Measurements from ENCODE around the gene CA9.

CA9 gene

GRCh38 chr9:35717132-35717870, 43.6 kb downstream of the CA9 start:
- no peak for DNase-seq (ENCODE audit: low read depth)

- no peak for DNase-seq (ENCODE audit: low read depth)
Observed at GRCh38 chr9:35718721-35719511, 45.2 kb downstream of the CA9 start.

DNA sequence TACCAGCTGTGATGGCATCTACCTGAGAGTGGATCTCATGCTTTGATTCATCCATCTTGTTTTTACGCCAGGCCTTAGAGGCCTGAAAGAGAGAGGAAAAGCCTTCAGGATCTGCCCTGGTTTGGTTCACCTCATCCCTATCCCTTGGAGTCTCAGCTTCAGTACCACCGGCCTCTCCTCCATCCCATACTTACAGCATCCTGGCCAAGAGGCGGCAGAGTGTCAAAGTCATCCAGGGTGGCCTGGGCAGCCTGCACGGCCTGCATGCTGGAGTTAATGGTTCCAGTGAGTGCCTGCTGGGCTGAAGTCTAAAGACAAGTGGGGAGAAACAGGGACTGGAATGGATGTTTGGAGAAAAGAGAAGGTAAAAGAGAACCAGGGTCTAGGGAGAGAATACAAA, 45.8 kb downstream of the CA9 start:
- no peak for DNase-seq (ENCODE audit: low read depth)

DNA sequence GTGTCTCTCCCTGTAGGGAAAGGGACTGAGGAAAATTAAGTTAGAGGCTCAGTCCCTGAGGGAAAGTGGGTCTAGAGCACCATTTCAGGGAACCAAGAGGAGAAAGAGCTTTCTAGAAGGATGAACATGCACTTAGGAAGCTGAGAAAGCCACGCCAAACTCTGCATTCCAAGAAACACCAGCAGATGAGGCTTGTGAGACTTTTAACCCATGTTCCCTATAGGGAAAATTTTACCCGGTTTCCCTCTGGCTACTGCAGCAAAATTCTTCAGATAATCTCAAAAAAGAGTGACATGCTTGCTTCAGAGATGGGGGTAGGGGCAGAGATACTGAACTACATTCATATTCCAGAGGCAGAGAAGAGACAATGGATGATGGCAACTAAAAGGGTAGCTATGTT, 49.7 kb downstream of the CA9 start:
- DNase-seq (ENCODE audit: low read depth) = no peak

- no peak for DNase-seq (ENCODE audit: low read depth)
Observed at GRCh38 chr9:35723908-35724307, 50.2 kb downstream of the CA9 start.

GRCh38 chr9:35725362-35725761, 51.6 kb downstream of the CA9 start:
- no peak for DNase-seq (ENCODE audit: low read depth)

- DNase-seq (ENCODE audit: low read depth) = no peak
Observed at GRCh38 chr9:35726931-35727330, 53.2 kb downstream of the CA9 start.

- no peak for DNase-seq (ENCODE audit: low read depth)
Observed at GRCh38 chr9:35727676-35728040, 53.9 kb downstream of the CA9 start.

DNA sequence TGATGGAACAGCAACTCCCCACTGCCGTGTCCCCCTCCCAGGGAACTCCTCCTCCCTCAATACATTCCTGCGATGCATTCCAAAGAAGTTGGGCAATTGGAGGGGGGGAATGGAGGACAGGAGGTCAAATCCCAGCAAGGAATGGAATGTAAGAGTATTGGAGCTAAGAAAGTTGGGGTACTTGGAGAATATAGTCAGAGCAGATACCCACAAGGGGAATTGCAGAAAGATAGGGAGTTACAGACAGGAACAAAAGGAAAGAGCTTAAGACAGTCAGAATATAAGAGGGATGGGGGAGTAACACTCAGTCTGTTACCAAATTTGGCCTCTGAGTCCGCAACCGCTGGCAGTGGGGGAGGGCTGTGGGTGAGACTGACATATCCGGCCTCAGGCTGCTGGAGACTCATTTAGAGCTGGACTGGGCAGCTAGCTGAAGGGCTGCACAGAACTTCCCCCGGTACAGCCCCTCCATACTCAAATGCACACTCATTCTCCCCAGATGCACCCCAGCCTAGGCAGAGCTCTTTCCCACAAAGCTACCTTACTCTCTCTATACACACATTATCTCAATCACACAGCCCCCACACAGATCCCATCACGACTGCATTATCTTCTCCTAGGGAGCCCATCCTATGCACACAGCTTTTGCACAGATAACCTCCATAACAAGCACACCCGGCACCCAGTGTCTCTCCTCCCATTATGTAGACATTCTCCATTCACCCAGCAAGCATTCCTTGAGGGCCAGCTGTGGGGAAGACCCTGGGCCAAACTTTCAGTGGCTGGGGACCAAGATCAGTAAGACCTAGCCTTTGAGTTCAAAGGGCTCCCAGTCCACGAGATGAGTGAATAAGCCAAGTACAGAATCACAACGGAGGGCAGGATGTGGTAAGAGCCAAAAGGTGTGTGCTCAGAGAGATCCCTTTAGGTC, 54.6 kb downstream of the CA9 start:
- no peak for DNase-seq (ENCODE audit: low read depth)

DNA sequence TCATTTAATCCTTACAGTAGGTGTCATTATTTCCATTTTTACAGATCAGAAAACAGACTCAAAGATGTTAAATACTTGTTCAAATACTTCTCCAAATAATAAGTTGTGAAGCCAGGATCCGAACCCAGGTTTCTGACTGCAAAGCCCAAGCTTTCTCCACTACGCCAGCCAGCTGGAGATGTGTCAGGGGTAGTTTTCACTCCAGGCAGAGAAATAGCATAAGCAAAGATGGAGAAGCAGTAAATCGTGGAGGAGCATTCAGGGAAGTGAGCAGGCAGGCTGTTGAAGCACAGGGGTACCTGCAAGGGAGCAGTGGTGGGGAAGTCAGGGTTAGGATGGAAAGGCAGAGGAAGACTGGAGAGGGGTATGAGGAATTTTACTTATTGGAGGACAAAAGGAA, 55.4 kb downstream of the CA9 start:
- DNase-seq (ENCODE audit: low read depth) = no peak

DNA sequence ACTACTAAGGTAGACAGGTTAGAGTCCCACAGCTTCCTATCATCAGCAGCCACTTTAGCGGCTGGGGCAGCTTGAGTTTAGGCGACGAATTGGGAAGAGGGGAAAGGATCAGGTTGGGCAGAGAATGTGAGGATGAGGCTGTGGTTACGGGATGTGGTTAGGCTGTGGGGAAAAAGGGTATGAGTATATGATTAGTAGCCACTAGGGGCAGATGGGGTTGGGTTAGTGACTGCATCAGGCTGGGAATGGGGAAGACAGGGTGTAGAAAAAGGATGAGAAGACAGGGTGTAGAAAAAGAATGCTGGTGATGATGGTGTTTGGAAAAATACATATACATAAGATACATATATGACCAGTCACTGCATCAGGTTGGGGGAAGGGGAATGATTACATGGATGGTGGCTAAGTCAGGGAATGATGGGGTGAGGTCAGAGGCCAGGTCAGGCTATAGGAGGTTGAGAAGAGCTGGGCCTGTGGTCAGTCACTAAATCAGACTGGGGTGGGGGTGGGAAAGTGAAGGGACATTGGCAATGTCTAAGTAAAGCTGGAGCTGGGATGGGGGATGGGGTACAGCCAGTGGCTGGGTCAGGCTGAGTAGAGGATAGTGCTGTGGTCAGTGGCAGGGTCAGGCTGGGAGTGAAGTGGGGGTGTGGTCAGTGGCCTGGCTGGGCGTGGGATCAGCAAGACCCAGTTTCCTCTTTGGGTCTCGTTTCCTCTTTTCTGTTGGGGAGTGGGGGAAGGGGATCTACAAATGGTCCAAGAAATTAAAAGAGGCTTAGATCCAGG, 56.2 kb downstream of the CA9 start:
- no peak for DNase-seq (ENCODE audit: low read depth)

- DNase-seq (ENCODE audit: low read depth) = no peak
Observed at GRCh38 chr9:35730486-35730854, 56.7 kb downstream of the CA9 start.
